ENCODE measurements around the gene XYLT1. TPM values are rescaled to one million over a fixed set of nuclear protein-coding genes. Genes with fewer than 3 reads are reported as not detected.

XYLT1 gene
- total RNA-seq, 2 donors from 2014 or later: 5.1 to 19.3 TPM

- no peaks in the 10 kb centered on the region for H3K9me3 ChIP-seq
- intact Hi-C loops (cut with DNase I): no loop called here
- TF ChIP-seq POLR2A (IDR thresholded peaks at IDR 0.05) (no peak), CTCF (IDR thresholded peaks at IDR 0.05) (no peak), POLR2AphosphoS5 (IDR thresholded peaks at IDR 0.05) (no peak)
- H3K27me3 ChIP-seq (replicated peaks; ENCODE audit: insufficient read depth): no peaks in the 10 kb centered on the region
- no peak for DNase-seq (ENCODE audit: low spot score)
- H3K36me3 ChIP-seq: no peaks in the 10 kb centered on the region
- no peak overlapping the region for H3K27ac ChIP-seq
- no peak overlapping the region for H3K4me3 ChIP-seq
- 85% methylated on average over 2 of the region's 2 CpGs for WGBS
- H3K4me1 ChIP-seq (replicated peaks): no peaks in the 10 kb centered on the region
Observed at GRCh38 chr16:17215306-17215705, 255.5 kb downstream of the XYLT1 start.

- 93% methylated on average over 3 of the region's 3 CpGs for WGBS
- Histone ChIP-seq H3K36me3 (no peaks in the 10 kb centered on the region), H3K27ac (no peak overlapping the region), H3K4me1 (replicated peaks) (no peaks in the 10 kb centered on the region), H3K27me3 (replicated peaks; ENCODE audit: insufficient read depth) (no peaks in the 10 kb centered on the region), H3K9me3 (no peaks in the 10 kb centered on the region), H3K4me3 (no peak overlapping the region)
- intact Hi-C loops (cut with DNase I): no loop called here
- no peak for DNase-seq (ENCODE audit: low spot score)
- TF ChIP-seq CTCF (IDR thresholded peaks at IDR 0.05): no peak
- TF ChIP-seq POLR2A (IDR thresholded peaks at IDR 0.05): no peak
- no peak for TF ChIP-seq POLR2AphosphoS5 (IDR thresholded peaks at IDR 0.05)
Observed at GRCh38 chr16:17213974-17214373, 256.8 kb downstream of the XYLT1 start.

GRCh38 chr16:17213025-17213424 is 257.7 kb downstream of the XYLT1 start:
- intact Hi-C loops (cut with DNase I): no loop called here
- H3K27me3 ChIP-seq (replicated peaks; ENCODE audit: insufficient read depth): no peaks in the 10 kb centered on the region
- no peaks in the 10 kb centered on the region for H3K9me3 ChIP-seq
- H3K27ac ChIP-seq: no peak overlapping the region
- H3K4me1 ChIP-seq (replicated peaks): no peaks in the 10 kb centered on the region
- WGBS: 96% methylated on average over 2 of the region's 2 CpGs
- DNase-seq (ENCODE audit: low spot score): no peak
- no peaks in the 10 kb centered on the region for H3K36me3 ChIP-seq
- TF ChIP-seq CTCF (IDR thresholded peaks at IDR 0.05) (no peak), POLR2A (IDR thresholded peaks at IDR 0.05) (no peak), POLR2AphosphoS5 (IDR thresholded peaks at IDR 0.05) (no peak)
- H3K4me3 ChIP-seq: no peak overlapping the region

- Histone ChIP-seq H3K27ac (no peak overlapping the region), H3K4me1 (replicated peaks) (no peaks in the 10 kb centered on the region), H3K4me3 (no peak overlapping the region), H3K9me3 (no peaks in the 10 kb centered on the region), H3K27me3 (replicated peaks; ENCODE audit: insufficient read depth) (no peaks in the 10 kb centered on the region), H3K36me3 (no peaks in the 10 kb centered on the region)
- no peak for DNase-seq (ENCODE audit: low spot score)
- 77% methylated on average over 6 of the region's 6 CpGs for WGBS
- intact Hi-C loops (cut with DNase I): no loop called here
- TF ChIP-seq POLR2AphosphoS5 (IDR thresholded peaks at IDR 0.05): no peak
- no peak for TF ChIP-seq POLR2A (IDR thresholded peaks at IDR 0.05)
- no peak for TF ChIP-seq CTCF (IDR thresholded peaks at IDR 0.05)
Observed at GRCh38 chr16:17212606-17213005, 258.2 kb downstream of the XYLT1 start.

GRCh38 chr16:17211797-17212196 is 259.0 kb downstream of the XYLT1 start:
- DNase-seq (ENCODE audit: low spot score): no peak

More at GRCh38 chr16:17211797-17212196, 259.0 kb downstream of the XYLT1 start:
- TF ChIP-seq POLR2A (IDR thresholded peaks at IDR 0.05) (no peak), POLR2AphosphoS5 (IDR thresholded peaks at IDR 0.05) (no peak), CTCF (IDR thresholded peaks at IDR 0.05) (no peak)
- intact Hi-C loops (cut with DNase I): no loop called here
- no peak overlapping the region for H3K27ac ChIP-seq
- H3K4me3 ChIP-seq: no peak overlapping the region
- WGBS: 68% methylated on average over 4 of the region's 4 CpGs
- H3K27me3 ChIP-seq (replicated peaks; ENCODE audit: insufficient read depth): no peaks in the 10 kb centered on the region
- no peaks in the 10 kb centered on the region for H3K36me3 ChIP-seq
- H3K4me1 ChIP-seq (replicated peaks): no peaks in the 10 kb centered on the region
- H3K9me3 ChIP-seq: no peaks in the 10 kb centered on the region
